Occipital lobe (tissue), 2 donors: ENCODE measurements around the gene CEP131. TPM values are rescaled to one million over a fixed set of nuclear protein-coding genes. Genes with fewer than 3 reads are reported as not detected.

ENCODE experiments used
- DNase-seq: peaks from one replicate; lab custom pipeline; 2025; lab: John Stamatoyannopoulos, UW
- total RNA-seq: library from RNA; depleted of rRNA; stranded (reverse); fragments of >200 nt; gene quantifications from one replicate; pipeline ENCODE4 v1.2.3, GENCODE V29; 2014

Gene CEP131
- total RNA-seq, 1 donor from 2014 or later = 10.5 TPM

DNA sequence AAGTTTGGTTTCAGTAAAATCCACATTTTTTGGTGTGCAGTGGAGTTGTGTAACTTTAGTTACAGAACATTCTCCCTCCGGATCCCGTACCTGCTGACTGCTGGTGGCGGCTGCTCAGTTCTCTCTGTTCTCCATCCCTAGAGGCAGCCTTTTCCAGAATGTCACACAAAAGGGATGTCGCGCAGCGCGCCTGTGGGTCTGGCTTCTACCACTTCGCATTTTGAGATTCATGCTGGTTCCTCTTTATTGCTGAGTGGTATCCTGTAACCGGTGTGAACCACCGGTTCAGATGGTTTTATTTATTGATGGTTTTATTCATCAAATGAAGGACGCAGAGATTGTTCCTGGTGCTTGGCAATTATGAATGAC lies 981 bp upstream of the CEP131 start:
- DNase-seq = no peak

- DNase-seq = no peak
These were observed 202 bp downstream of the CEP131 start for GRCh38 chr17:81222620-81222905.

DNA sequence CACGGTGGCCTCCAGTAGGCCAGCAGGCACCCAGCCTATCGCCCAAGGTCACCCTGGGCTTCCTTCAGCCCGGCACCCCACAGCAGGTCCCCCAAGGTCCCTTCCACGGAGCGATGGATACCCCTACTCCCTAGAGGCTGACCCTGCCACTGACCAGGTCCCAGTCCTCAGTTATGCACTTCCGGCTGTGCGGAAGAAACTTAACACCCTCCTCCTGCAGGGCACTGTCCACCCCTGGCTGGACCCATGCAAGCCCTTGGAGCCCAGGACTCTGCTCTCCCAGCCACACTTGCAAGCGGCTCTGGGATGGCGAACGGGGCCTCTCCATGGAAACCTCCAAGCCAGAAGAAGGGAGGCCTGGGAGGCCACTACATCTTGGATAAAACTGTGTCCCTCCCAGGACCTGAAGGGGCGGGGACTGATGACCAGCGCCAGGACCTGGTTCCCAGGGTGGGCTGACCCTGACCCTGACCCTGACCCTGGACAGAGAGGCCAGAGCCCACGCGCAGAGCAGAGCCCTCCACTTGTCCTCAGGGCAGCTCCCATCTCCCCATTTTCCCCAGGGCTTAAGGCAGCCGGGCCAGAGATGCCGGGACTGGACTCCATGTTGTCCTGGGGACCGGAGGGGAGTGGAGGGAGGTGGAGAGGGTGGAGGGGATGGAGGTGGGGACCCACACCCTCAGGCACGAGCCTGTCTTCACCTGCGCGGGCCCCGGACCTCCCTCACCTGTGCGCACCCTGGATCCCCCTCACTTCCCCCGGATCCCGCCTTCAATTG lies 734 bp downstream of the CEP131 start:
- no peak for DNase-seq

DNA sequence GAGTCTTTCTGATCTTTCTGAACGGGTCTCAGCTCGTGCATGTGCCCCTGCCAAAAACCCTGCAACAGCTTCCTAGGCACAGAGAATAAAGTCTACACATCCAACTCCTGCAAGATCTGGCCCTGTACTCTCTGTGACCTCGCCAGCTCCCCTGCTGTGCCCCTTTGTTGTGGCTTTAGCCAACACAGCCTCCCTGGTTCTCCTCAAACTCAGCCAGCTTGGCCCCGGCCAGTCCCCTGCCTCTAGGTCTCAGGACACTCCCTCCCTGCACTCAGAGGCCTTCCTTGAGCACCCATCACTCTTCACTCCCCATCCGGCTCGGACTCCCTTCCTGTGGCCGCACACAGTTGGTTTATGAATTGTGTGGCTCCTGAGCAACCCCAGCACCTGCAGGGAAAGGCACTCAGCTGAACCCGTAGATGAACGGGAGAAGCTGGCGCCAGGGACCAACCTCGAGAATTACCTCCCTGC lies 1.4 kb downstream of the CEP131 start:
- no peak for DNase-seq

- no peak for DNase-seq
These were observed 3.1 kb downstream of the CEP131 start for GRCh38 chr17:81219476-81220180.

DNA sequence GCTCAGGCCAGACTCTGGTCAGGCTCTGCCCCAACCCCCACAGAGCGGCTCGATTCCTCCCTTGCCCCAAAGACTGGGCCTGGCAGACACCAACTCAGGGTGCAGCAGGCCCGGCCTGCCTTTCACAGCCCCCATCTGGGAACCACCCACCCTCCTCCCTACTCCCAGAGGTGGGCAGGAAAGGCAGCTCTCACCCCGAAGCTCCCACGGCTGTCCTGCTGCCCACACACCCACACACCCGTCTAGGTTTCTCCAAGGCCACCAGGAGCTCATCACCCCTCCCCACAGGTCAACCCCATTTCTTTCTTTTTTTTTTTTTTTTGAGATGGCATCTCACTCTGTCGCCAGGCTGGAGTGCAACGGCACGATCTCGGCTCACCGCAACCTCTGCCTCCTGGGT lies 3.8 kb downstream of the CEP131 start:
- DNase-seq = no peak

DNA sequence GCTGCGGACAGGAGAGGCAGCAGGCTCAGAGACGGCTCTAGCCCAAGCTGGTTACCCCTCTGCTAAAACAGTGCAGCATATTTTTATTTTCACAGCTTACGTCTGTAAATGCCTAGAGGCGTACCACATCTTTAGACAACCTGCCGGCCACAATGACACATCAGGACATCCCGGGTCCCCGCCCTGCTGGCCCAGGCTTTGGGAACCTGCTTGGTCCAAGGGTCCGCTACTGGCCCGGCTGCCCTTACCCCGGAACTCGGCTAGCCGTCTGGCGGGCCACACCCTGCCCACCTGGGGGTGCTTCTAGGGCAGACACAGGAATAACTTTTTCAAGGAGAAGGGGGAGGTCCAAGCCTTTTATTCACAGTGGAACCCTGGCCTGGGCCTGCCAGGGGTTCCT lies 4.3 kb downstream of the CEP131 start:
- DNase-seq = no peak

DNA sequence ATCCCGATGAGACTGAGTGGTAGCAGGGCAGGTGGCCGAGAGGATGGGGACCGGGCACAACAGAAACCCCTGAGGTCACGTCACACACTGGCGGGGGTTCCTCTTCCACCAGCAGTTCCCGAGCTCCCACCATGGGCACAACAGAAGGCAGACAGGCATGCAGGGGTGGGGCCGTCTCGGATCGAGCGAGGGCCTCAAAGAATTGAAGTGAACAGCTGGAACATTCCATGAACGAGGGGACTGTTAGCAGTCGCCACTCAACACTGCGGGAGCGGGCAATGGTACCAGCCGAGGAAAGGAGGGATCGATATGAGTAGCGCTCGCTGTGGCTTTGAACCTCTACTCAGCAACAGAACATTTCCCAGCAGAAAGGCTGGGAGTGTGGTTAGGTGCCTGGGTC lies 5.3 kb downstream of the CEP131 start:
- DNase-seq = no peak

- DNase-seq = no peak
These were observed 8.8 kb downstream of the CEP131 start for GRCh38 chr17:81213978-81214377.

- DNase-seq = no peak
These were observed 10.4 kb downstream of the CEP131 start for GRCh38 chr17:81212365-81212764.

- no peak for DNase-seq
These were observed 11.9 kb downstream of the CEP131 start for GRCh38 chr17:81210868-81211267.

- DNase-seq = no peak
These were observed 12.3 kb downstream of the CEP131 start for GRCh38 chr17:81210466-81210865.

DNA sequence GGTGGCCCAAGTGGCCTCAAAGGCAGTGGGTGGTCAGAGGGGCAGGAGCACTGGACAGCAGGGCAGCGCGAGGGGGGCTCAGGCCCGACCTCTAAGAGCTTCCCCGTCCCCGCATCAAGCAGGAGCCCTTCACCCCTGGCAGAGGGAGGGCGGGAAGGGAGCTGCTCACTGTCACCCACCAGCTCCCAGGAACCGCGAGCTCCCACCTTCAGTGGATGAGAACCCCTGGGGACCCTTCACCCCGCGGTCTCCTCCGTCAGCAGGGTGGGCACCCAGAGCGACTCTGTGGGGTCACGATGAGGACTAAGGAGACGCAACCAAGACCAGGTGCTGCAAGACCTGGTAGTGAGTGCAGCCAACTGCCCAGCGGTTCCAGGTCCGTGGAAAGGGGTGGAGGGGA lies 13.6 kb downstream of the CEP131 start:
- DNase-seq = no peak

DNA sequence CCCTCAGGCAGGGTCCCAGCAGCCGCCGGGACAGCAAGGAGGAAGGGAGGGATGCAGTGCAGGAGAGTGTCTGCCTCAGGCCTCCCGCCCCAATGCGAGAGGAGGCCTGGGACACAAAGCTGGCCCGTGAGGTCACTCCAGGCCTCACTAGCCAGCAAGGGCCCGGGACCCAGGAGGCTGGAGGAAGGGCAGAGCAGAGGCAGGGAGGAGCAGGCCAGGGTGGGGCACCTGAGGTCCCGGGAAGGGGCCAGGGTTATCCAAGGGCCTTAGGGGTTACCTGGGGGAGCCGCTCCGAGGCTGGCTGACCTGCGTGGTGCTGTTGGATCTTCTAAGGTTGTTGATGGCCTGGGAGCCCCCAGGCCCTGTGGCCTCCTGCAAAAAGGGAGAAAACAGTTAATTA lies 14.1 kb downstream of the CEP131 start:
- DNase-seq = no peak

DNA sequence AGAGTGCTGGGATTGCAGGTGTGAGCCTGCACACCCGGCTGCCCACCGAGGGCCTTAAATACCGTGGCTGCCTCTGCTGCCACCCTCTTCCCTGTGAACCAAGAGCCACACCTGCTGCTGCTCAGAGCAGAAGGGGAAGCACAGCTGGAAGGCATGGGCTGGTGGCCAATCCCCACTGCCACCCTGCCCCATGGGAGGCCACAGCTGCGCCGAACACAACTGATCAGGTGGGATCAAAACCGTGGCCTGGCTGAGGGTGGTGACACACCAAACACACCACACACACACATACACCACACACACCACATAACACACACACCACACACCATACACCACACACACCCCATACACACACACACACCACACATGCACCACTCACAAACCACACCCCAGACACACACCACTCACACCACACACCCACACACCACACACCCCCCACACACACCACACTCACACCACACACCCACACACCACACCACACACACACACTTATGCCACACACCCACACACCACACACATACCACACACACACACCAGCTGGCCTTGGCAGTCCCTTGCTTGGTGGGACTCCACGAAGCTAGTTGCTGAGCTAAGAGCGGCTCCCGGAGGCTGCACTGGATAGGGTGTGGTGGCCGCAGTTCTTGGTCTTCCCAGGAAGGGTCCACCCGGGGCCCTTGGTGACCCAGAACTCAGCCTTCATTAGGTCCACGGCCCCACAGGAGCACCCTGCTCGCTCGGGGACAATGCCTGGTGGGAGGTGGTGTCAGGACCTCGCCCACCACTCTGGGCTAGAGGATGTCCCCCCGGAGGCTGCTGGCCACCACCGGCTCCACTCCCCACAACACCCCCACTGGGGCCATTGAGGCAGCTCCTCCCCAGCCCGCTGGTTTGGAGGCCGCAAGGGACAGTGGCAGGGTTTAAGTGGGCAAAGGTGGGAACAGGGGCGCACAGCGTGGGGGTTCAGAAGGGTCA lies 14.9 kb downstream of the CEP131 start:
- DNase-seq = no peak

DNA sequence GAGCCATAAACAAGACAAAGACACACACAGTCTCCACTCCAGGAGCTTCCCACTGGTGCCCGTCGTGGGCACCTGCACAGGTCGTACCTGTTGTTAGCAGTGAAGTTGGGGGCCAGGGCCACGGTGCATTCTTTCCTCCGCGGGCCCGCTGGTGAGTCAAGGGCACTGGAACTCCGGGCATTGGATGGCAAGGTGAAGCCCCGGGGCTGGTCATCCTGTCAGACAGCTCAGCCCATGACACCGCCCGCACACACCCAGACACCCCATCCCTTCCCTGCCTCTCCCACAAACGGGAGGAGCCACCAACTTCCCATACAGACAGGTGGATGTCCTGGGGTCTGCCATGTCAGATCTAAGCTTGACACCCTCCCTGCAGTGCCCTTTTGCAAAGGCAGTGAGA lies 16.1 kb downstream of the CEP131 start:
- no peak for DNase-seq

GRCh38 chr17:81206166-81206565 lies 16.6 kb downstream of the CEP131 start:
- no peak for DNase-seq

DNA sequence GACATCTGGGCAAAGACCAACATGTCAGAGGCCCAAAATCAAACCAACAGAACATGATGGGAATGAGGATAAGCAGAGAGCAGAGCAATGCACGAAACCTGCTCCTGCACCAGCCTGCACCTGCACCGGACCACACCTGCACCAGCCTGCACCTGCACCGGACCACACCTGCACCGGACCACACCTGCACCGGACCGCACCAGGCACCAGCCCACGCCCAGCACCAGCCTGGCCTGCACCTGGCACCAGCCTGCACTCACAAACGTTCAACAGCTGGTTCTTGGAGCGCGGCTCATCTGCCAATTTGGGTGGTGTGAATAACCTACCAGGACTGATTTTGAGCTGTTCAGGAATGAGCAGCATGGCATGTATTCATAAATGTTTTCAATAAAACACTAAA lies 18.2 kb downstream of the CEP131 start:
- no peak for DNase-seq

DNA sequence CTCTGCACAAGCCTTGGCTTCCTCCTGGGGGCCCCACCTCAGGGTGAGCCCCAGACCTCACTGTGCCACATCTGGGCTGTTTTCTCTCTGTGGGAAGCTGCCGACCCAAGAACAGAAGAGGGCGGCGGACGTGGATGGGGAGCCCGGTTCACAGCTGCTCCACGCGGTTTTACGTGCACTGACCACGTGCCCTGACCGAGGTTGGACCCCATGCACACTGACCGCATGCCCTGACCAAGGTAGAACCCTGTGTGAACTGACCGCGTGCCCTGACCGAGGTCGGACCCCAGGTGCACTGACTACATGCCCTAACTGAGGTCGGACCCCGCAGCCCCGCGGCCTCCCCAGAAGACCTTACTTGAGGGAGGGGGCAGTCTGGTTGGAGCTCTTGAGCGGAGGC lies 19.6 kb downstream of the CEP131 start:
- DNase-seq = no peak

DNA sequence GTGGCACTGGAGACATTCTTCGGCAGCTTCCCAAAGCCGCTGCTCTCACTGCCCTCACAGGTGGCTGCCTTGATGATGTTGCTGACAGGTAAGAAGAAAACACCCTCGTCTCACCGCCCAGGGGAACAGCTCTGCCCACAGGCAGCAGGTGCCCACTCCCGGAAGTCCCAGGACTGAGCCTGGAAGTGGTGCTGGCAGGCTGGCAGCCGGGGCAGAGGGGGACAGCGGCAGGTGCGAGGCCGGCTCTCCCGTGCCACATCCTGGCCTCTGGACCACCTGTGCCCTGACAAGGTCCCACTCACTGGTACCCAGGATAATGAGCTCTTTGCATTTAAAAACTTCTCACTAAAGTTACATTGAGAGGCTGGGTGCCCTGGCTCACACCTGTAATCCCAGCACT lies 20.4 kb downstream of the CEP131 start:
- no peak for DNase-seq

GRCh38 chr17:81200695-81201580 lies 21.8 kb downstream of the CEP131 start:
- peak; percentile 32 for DNase-seq
